GM18519 (cell line): ENCODE results near the gene DHODH.

Source experiments
- ATAC-seq: cut with Tn5 transposase; IDR thresholded peaks from one replicate; pipeline ENCODE4 v1.9.1; 2021; ENCODE audit warnings: mild to moderate bottlenecking, moderate library complexity; ENCODE audit not compliant: unreplicated experiment, low FRiP score

Gene DHODH

DNA sequence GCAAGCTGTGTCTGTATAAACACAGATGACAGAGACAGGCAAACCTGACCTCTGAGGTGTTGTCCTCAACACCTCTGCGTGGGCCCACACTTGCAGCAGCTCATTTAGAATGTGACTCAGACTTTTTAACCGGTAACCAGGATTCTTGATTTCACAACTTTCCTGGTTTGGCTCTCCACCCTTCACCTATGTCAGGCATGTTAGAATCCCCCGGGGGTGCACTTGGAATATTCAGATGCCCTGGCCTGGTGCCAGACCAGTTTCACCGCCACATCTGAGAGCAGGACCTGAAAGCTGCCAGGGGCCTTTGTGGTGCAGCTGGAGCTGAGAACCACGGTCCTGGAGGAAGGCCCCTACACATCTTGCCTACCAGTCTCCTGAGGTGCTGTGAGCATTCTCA lies 4.8 kb downstream of the DHODH start:
- no peak for ATAC-seq

DNA sequence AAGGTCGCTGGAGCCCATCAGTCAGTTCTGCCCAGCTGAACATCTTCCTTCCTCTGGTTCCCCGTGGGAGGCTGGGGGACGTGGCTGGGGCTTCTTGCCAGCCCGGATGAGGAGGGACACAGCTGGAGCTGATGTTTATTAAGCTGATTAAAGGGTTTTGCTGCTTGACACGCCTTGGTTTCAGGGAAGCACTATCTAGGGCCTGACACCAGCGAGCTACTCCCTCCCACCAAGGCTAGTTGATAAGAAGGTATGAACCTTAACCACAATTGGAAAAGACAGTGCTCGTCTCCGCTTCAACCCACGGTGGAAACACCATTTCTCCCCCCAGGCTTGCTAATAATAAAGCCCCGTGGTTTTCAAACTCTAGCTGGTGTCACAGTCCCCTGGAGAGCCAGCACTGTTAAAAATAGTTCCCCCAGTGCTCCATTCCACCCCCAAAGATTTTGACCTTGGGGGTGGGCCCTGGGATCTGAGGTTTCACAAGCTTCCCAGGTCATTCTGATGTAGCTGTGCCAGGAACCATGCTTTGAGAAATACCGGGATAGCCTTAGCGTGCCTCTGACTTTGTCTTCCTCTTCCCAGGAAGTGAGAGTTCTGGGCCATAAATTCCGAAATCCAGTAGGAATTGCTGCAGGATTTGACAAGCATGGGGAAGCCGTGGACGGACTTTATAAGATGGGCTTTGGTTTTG lies 5.5 kb downstream of the DHODH start:
- no peak for ATAC-seq

DNA sequence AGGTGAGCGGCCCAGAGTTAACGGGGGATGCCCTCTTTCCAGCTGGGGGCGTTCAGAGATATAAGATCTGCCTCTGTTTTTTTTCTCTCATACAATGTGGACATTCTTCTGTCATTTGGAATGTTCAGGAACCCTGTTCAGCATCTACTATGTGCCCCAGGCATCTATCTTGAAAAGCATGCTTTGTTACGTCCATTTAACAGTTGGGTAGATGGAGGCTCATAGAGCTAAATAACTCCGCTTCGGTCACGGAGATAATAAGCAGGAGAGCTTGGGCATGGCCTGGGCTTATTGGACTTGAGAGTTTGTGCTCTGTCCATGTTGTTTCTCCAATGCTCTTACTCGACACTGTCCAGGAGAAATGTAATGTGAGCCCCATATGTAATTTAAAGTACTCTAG lies 6.1 kb downstream of the DHODH start:
- no peak for ATAC-seq

DNA sequence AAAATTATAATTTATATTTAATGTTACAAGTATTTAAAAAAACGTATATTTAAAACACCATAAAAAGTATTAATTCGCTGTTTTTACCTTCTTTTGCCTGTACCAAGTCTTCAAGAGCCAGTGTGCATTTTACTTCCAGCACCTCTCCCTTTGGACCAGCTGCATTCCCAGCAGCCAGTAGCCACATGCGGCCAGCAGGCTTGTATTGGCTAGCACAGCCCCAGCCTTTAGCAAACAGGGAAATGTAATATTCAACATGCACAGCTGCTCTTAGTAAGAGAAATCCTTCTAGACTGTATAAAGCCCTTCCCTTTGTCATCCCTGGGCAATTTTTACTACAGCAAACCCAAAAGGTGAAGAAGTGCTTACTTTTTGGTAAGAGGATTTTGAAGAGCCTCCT lies 6.6 kb downstream of the DHODH start:
- ATAC-seq: no peak

DNA sequence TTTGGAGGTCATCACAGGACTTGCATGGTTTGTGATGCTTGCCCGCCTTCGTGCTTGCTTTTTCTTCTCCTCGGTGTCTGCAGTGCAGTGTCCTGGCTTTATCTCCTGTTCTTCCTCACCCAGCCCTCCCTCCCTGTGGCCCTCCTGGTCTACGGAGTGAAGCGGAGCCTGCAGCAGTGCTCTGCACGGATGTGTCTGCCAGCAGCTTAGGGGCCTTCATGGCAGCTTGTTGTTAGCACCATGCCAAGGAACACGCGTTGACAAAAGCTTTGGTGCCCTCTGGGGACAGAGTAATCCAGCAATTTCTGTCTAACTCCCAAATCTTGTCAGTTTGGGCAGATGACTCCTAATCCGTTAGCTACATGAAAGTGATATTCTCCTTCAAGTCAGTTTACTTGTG lies 9.9 kb downstream of the DHODH start:
- ATAC-seq: no peak

DNA sequence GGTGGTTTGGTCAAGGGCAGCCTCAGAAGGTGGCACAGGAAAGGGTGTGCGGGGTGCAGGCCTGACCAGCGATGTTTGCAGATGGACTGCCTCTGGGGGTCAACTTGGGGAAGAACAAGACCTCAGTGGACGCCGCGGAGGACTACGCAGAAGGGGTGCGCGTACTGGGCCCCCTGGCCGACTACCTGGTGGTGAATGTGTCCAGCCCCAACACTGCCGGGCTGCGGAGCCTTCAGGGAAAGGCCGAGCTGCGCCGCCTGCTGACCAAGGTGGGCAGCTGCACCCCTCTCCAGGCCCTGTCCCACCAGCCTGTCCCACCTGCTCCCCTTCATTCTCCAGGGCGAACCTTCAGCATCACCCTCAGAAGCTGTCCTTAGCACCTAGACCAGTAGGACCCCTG lies 12.5 kb downstream of the DHODH start:
- ATAC-seq: no peak

DNA sequence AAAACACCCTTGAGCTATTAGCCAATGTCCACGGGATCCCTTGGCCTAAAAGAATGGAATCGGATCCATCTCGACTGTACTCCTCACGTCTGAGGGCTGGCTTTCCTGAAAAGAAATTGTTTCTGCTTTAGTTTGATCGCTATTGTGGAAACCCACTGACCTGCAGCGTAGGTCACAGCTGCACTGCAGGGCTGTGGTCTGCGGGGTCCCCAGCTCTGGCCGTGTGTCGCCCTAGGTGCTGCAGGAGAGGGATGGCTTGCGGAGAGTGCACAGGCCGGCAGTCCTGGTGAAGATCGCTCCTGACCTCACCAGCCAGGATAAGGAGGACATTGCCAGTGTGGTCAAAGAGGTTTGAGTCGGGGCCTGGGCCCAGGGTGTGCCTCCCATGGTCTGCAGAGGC lies 13.6 kb downstream of the DHODH start:
- no peak for ATAC-seq

DNA sequence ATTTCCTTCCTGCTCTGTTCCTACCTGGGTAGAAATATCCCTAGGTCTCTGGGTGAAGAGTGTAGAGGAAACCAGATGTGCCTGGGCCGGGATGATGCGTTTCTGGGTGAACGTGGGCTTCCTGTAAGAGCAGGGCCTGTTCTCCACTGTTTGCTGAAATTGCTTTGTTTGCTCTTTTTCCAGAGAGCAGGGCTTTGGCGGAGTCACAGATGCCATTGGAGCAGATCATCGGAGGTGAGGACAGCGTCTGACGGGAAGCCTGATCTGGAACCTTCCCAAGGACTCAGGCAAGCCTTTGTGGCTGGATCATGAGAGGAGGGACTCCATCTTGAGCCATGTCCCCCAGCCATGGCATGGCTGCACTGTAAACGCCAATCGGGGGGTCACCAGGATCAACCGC lies 15.4 kb downstream of the DHODH start:
- no peak for ATAC-seq

DNA sequence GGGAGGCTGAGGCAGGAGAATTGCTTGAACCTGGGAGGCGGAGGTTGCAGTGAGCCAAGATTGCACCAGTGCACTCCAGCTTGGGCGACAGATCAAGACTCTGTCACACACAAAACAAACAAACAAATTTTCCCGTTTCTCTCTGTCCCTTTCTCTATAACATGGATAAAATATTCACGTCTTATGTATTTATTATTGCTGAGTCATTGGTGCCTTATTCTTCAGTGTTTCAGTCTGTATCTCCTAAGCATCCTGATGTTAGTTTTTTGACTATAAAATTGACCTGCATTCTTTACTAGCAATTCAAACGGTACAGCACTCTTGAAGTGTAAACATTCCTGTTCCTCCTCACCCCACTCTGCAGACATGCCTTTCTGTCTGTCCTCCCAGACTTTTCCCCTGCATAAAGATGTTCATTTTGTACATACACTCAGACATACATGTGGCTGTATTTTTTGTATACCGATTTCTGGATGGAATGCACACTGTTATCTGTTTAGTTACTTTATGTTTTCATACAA lies 16.4 kb downstream of the DHODH start:
- ATAC-seq: no peak

DNA sequence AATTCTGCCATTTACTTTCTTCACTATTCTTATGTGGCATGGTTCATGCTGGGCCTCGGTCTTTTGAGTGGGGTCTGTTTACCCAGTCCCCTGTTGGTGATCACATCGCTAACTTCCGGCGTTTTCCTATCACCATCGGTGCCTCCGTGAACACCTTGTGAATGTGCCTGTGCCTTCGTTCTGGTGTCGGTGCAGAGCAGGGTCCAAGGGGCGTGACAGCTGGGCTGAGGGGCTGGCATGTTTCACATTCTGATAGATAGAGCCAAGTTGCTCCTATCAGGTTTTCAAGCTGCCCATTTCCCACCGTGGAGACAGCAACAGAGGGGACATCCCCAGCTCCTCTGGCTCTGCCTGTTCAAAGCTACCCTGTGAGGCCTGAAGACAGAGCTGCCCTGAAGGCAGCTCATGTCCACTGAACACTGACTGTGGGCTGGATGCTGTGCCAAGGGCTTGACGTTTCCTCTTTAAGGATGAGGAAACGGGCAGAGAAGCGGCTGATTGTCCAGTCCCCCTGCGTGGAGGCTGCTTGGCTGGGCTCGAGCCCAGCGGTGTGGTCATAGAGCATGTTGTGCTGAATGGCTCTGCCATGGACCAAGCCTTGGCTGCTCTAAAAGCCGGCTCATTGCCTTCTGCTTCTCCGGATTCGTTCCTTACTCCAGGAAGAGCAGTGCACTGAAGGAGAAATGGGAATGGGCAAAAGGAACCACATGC lies 17.0 kb downstream of the DHODH start:
- no peak for ATAC-seq

DNA sequence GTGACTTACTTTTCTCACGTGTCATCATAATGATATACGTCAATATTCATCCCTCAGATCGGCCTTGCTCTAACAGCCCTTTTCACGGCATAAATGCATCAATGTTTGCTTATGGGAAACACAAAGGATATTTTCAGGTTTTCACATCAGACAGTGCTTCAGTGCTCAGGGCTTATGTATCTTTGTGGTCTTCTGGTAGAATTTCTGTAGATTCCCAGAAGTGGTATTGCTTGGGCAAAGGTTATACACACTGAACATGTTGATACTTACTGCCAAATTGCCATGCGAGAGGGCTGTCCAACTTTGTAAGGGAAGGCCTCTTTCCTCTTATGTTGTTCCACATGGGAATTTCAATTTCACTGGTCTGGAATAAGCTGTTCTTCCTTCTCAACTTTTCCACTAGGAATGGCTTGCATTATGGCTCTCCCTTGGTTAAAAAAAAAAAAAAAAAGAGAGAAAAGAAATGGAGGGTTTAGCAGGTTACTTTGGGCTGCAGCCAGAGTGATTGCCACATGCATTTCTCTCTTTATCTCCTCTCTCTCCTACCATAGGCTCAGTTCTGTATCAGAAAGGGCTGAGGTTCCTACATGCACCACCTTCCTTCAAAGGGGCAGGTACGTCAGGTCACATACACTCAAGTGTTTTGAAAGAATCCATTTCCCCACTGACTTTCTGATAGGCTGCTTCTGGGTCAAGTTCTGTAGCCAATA lies 19.3 kb downstream of the DHODH start:
- ATAC-seq: no peak

DNA sequence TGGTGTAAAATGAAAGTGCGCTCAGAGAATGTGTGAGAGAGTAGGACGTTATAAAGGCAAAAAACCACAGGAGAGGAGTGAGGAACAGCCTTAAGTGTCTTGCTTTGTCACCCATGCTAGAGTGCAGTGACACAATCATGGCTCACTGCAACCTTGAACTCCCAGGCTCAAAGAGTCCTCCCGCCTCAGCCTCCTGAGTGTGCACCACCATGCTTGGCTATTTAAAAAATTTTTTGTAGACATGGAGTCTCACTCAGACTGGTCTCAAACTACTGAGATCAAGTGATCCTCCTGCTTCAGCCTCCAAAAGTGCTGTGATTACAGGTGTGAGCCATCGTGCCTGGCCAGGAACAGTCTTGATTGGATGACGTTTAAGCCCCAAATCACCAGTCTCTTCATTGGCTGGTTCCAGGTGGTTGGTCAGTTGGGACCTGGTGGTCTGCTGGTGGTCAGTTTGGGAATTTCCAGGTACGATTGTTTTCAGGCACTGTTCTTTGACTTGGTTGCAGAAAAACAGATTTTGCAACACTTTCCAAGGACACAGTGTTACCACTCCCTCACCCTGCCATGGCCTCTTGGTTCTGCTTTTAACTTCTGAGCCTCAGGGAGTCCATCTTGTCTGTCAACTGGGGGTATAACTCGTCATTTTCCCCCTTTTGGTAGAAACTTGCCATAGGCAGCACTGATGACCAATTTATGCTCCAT lies 21.2 kb downstream of the DHODH start:
- no peak for ATAC-seq

DNA sequence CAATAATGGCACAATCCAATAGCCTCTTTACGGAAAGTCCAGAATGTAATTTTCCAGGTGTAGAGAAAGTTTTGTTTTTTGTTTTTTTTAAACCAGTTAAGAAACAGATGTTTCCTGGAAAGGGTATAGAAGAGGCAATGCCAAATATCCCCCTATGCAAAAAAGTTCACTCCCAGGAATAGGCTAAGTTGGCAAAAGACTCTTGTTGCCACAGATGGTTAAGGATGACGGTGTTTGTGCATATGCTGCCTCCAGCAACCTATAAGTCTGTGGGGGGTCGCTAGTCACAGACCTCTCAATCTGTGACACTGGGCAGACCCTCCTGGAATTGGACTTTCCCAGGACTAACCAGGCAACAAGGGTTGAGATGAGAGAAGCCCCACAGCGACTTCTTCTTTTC lies 24.9 kb downstream of the DHODH start:
- no peak for ATAC-seq

DNA sequence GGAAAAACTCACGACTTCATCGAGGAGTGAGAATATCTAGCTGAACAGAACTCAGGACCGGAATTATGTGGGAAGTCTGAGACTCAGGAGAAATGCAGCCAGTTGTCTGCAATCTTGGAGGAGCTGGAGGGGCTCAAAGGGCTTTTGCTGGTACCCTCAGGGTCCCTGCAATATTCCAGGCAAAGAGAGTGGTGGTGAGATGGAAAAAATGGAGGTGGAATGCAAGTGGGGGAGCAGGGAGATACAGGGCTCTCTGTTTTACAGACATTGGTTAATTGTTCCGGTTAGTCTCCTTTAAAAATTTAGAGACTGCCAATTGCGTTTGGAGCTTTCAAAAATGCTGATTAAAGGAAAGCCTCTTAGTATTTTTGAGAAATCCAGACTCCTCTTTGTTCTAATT lies 27.6 kb downstream of the DHODH start:
- ATAC-seq: no peak

DNA sequence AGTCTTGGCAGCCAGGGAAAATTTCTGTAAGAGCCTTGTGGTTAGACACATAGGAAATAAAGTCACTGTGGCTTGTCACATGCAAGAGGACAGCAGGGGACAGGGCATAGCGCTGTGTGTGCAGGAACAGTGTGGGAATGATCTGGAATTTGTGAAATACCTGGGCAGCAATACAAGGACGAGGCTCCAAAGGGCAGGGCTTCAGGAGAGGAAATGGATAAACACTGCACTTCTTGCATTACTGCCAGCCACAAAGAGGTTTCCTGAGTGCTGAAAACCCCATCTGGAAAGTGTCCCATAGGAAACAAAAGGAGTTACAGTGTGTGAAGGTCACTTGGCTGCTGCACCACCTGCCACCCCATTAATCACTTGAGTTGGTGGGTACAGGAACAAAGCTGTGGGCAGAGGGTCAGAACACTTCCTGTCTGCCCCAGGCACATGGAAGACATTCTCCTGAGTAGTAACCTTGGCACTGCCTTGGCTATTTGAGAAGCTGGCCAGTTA lies 33.7 kb downstream of the DHODH start:
- ATAC-seq: no peak

DNA sequence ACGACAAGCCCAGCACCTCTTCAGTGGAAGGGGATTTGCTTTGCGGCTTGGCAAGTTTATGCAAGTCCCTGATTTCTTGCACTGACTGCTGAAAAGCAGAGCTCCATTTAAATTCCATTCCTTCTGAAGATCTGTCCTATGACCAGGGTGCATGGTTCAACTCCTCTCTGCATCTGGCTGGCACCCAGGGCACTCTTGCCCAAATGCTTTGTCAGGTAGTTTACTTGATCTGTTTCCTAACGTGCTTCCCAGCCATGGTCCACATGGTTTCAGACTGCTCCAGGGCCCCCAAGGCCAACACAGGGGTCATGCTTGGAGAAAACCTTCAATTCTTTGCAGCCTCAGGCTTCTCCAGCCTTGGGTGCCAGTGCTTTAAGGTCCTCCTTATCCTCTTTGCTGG lies 34.5 kb downstream of the DHODH start:
- ATAC-seq: no peak

DNA sequence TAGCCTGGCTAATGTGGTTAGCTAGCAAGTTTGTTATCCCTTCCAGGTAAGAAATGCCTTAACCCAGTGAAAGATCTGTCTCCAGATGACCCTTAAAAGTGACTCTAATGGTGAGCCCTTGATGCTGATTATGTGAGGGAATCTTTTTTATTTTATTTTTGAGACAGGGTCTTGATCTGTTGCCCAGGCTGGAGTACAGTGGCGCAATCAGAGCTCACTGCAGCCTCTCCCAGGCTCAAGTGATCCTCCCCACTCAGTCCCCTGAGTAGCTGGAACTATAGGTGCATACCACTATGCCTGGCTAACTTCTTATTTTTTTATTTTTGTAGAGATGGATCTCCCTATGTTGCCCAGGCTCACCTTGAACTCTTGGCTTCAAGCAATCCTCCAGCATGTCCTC lies 35.0 kb downstream of the DHODH start:
- no peak for ATAC-seq

DNA sequence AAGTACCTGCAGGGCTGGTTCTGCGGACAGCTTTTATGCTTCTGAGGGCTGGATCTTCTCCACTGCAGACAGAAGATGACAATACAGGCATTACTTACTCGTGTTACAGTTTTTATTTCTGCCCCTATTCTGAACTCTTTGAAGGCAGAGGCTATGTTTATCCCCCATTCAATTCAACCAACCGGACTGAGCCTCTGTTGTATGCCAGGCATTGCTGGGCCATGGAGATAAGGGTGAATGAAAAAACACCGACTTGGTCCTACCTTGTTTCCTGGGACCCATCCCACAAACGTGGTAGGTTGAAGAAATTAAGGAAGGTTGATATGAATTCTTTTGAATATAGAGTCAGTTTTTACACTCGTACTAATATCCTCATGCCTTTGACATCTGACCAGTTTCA lies 35.8 kb downstream of the DHODH start:
- ATAC-seq: no peak

DNA sequence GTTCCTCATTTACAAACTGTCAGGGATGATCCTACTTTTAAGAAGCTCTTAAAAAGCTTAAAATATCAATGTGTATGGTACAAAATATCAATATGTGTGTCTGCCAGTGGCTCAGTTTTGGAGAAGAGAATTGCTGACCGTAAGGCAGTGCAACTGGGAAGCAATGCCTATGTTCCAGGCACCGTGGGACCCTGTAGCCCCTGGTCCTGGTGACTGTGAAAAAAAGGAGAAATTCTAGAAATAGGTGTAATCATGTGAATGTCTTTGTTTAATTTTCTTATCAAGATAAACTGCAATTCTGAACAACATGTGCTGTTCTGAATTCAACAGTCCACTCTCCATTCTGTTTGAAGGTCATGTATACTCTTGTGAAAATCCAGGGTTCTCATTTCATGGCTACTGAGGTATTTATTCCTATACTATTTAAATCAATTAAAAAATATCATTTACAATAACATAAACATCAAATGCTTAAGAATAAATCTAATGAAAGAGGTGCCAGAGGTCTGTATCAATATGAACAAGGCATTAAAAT lies 36.3 kb downstream of the DHODH start:
- ATAC-seq: no peak

DNA sequence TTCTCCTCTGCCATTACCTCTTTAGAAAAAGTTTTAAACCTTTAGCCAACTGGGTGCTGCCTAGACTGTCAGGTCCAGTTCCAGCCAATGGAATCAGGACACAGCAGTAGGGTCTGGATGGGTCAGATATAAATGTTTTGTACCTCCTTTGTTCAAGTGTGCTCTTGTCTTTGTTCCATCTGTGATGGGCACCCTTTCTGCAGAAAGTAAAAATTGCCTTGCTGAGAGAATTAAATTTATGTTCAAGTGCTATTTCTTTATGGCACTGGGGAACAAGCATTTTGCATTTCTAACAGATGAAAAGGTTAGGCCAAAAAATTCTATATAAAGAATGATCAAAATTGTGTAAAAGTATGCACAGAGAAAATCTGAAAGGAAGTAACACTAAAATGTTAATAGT lies 40.6 kb downstream of the DHODH start:
- ATAC-seq: no peak
